Globus pallidus (tissue), 1 donor: ENCODE measurements around the gene KIF5A.
"Not testable (repeated sequence)": the region's sequence is repeated elsewhere in the genome, so short reads cannot be mapped to it uniquely, and the experiment has no call there.

Experiments used
- DNase-seq: peaks from one replicate; pipeline ENCODE4 v3.0.0-alpha.2; 2015; ENCODE audit warnings: low spot score

Gene KIF5A

DNA sequence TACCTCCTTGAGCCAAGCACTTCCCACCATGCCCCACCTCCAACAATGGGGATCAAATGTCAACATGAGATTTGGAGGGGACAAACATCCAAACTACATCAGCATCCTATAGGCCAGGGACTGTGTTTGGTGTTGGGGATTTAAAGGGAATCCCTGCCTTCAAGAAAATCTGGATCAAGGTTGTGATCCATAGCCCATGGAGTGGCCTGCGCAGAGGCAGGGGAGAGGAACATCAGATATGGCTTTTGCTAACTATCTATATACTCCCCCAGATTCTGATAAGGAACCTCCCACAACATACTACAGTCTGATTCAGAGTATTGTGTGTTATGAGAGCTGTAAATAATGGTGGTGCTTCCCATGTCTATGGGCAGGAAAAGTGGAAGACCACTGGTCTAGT lies 5.1 kb downstream of the KIF5A start:
- DNase-seq = no peak

DNA sequence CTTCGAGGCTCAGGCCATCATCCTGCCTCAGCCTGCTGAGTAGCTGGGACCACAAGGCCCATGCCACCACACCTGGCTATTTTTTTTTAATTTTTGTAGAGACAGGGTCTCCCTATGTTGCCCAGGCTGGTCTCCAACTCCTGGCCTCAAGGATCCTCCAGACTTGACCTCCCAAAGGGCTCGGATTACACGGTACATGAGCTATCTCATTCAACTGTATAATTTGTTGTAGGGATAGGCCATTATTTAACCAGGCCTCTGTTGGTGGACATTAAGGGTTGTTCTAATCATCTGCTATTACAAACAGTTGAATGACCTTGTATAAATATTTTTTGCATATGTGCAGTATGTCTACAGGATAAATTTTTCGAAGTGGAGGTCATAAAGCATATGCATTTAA lies 9.0 kb downstream of the KIF5A start:
- DNase-seq = no peak

DNA sequence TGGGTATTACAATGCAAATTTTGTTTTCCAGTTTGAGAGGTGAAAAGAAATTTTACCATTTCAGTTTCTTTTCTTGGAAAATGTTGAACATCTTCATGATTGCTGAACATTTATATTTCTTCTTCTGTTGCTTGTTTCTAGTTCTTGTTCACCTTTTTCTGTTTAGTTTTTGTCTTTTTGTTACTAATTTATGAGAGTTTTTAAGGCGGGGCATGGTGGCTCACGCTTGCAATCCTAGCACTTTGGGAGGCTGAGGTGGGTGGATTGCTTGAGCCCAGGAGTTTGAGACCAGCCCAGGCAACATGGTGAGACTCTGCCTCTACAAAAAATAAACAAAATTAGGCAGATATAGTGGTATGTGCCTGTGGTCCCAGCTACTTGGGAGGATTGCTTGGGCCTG lies 10.7 kb downstream of the KIF5A start:
- DNase-seq = no peak

DNA sequence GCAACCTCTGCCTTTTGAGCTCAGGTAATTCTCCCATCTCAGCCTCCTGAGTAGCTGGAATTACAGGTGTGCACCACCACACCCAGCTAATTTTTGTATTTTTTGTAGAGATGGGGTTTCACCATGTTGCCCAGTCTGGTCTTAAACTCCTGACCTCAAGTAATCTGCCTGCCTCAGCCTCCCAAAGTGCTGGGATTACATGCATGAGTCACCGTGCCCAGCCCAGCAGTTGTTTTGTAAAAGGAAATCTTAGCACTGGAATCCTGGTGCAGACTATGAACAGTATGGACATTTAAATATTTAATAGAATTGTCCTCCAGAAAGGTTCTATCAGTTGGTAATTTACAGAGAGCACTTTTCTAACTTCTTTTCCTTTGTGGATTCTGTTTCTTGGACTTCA lies 11.3 kb downstream of the KIF5A start:
- not testable (repeated sequence) for DNase-seq

DNA sequence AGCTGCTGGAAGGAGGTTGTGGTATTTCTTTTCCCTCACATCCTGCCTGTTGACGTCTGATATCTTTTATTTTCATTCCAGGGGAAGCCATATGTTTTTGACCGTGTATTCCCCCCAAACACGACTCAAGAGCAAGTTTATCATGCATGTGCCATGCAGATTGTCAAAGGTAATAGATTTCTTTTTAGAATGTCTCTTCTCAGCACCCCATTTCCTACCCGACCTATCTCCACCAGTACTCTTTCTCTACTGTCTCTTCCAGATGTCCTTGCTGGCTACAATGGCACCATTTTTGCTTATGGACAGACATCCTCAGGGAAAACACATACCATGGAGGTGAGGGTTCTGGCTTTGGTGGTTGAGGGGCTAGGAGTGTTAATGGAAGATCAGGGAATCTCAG lies 13.5 kb downstream of the KIF5A start:
- no peak for DNase-seq

DNA sequence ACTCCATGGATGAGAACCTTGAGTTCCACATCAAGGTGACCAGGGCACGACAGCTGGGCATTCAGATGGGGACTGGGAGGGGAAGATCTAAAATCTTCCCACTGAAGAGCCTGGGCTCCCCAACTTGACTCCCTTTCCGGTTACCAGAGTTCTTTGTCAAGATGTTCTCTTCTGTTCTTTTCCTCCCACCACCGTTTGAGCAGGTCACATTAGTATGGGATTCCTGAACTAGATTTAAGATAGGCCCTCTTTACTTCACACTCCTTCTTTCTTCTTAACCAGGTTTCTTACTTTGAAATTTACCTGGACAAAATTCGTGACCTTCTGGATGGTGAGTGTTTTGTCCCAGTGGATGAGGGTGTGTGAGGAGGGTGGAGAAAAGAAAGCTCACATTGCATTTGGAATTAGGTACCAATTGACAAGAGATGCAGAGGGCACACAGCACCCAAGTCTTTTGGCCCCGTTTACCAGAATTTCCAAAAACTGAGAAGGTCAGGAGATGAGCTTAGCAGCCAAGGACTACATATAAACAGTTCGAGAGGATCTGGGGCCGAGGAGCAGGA lies 14.4 kb downstream of the KIF5A start:
- DNase-seq = no peak

DNA sequence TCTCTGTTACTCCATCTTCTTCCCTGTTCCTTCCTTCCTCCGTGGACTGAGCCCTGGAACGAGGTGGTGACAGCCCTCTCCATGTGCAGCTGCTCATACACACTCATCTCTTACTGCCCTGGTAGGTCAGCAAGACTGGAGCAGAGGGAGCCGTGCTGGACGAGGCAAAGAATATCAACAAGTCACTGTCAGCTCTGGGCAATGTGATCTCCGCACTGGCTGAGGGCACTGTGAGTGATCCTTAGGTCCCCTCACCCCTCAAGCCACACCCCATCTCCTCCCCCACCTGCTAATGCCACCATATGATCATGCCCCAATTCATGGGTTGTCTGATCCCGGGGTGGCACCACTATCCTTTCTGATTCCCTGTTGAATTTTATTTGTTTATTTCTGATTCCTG lies 19.0 kb downstream of the KIF5A start:
- DNase-seq = no peak

DNA sequence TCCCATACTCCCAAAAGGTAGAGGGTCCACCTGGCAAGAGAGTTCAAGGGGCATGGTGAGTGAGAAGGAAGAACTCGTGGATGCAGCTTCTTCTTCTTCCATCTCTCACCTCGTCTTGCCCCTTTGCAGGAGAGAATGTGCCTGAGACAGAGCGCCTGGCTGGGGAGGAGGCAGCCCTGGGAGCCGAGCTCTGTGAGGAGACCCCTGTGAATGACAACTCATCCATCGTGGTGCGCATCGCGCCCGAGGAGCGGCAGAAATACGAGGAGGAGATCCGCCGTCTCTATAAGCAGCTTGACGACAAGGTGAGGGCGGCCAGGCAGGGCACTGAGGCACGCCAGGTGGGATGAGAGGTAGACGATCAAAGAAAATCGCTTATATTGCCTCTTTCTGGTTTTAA lies 20.0 kb downstream of the KIF5A start:
- no peak for DNase-seq

DNA sequence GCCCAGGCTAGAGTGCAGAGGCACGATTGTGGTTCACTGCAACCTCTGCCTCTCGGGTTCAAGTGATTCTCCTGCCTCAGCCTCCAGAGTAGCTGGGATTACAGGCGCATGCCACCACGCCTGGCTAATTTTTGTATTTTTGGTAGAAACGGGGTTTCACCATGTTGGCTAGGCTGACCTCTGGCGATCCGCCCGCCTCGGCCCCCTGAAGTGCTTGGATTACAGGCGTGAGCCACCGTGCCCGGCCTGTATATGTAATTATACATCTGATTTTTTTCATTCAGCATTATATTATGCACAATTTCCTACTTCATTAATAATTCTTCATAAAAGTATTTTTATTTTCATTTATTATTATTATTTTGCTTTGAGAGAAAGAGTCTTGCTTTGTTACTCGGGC lies 20.6 kb downstream of the KIF5A start:
- DNase-seq = not testable (repeated sequence)

DNA sequence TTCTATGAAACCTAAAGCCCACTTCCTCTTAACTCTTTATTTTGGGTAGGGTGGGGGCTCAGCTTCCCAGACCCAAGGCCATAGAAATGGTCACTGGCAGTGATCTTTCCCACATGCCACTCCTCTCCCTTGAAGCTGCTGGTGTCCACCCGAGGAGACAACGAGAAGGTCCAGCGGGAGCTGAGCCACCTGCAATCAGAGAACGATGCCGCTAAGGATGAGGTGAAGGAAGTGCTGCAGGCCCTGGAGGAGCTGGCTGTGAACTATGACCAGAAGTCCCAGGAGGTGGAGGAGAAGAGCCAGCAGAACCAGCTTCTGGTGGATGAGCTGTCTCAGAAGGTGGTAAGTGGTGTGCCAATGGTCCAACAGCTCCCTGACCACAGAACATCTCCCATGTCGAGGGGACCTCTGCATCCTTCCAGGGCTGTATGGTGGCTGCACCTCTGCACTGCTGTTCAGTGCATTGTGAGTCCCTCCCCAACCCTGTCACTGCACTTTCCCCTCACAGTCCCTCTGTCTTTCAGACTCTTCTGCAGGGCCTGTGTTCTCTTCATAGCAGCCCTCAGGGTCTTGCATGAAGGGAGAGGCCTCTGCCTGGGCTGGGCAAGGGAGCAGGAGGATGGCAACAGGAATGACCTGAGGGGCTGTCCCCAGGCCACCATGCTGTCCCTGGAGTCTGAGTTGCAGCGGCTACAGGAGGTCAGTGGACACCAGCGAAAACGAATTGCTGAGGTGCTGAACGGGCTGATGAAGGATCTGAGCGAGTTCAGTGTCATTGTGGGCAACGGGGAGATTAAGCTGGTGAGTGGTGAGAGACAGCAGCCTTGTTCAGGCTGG lies 22.3 kb downstream of the KIF5A start:
- DNase-seq = no peak

DNA sequence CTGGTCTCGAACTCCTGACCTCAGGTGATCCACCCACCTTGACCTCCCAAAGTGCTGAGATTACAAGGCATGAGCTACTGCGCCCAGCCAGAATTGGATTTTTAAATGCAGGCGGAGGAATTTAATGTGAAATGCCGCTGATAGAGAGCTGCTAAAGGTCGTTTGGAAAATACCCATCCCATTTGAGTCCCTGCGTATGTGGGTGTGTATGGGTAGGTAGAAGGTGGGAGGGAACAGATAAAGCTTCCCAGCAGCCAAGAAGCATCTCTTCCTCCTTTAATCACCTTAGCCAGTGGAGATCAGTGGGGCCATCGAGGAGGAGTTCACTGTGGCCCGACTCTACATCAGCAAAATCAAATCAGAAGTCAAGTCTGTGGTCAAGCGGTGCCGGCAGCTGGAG lies 25.0 kb downstream of the KIF5A start:
- no peak for DNase-seq

DNA sequence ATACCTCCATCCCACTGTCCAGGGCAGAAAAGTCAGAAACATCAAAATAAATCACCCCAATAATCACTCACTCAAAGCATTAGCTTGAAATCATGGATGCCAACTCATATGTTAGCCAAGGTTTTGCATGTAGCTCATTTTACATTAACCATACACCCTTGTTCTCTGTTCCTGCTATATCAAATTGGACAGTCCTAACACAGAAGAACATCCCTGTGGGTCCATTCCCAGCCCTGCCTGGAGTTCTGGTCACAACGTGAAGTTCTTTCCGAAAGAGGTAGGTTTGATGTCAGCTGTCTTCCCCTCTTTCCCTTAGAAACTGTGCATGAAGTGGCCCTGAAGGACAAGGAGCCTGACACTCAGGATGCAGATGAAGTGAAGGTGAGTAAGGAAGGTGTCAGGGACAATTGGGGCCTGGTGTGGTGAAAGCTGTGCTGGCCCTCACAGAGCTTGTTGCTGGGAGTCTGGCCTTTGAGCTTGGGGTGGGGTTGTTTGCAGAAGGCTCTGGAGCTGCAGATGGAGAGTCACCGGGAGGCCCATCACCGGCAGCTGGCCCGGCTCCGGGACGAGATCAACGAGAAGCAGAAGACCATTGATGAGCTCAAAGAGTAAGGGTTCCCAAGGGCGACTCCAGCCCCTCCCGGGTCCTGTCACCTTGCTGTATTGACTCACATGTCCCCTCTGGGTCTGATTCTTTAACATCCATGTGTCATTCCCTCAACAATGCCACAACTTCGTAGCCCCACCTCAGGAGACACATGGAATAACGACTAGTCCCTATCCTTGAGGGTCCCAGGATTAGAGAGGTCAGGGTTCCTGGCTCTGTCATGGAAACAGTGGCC lies 26.1 kb downstream of the KIF5A start:
- no peak for DNase-seq

DNA sequence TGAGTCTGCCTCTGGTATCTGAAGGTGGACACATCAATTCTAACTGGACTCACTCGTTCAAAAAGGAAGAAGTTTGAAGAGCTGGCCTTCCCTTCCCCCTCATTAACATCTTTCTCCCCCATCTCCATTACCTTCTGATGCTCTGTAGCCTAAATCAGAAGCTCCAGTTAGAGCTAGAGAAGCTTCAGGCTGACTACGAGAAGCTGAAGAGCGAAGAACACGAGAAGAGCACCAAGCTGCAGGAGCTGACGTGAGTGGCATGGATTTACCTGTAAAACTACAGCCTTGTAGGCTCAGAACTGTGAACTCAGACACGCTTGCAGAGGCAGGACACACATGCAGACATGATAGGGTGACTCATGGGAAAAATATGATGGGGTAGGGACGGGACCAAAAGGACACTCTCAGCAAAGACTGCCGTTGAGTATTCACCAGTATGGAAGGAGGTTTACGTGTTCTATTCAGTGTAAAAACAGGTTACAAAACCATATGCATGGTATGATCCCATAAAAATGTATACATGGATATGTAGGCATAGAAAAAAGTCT lies 26.8 kb downstream of the KIF5A start:
- DNase-seq = no peak

DNA sequence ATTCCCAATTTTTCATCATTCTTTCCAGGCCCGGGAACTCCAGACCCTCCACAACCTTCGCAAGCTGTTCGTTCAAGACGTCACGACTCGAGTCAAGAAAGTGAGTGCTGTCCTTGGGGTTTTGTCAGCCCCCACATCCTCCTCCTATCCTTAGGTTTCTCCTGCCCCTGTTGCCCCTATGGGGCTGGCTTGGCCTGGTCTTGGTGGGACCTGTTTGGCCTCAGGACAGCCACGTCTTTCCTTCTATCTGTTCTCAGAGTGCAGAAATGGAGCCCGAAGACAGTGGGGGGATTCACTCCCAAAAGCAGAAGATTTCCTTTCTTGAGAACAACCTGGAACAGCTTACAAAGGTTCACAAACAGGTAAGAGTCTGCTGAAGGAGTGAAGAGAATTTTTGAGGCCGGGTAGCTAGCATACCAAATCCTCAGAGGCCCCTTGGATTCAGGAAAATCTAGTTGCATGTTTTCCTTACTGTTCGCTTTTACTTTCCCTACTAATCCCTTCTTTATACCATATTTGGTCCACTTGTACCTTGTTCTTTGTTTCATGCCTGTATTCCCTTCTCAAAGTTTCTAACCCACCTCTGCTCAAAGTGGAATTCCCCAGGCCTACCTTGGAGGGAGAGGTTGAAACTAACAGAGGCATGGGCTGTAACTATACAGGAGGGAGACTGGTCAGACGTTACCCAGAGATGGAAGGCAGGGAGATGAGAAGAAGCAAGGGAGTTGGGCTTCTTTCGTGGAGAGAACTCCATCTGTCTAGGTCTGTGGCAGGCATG lies 28.3 kb downstream of the KIF5A start:
- no peak for DNase-seq

DNA sequence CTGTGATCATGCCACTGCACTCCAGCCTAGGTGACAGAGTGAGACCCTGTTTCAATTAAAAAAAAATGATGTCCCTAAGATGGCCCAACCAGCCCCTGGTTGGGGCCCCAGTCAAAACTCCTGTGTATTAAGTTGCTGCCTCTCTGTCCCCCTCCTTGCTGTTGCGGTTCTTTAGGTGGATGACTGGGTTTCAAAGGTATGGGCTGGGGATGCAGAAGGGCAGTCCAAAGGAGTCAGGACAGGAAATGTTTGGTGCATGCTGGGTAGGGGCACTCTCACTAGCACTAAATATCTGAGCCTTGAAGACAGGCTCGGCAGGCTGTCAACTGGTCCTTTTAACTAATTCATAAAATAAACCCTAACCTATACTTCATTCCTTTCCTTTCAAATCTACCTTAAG lies 29.2 kb downstream of the KIF5A start:
- DNase-seq = no peak

DNA sequence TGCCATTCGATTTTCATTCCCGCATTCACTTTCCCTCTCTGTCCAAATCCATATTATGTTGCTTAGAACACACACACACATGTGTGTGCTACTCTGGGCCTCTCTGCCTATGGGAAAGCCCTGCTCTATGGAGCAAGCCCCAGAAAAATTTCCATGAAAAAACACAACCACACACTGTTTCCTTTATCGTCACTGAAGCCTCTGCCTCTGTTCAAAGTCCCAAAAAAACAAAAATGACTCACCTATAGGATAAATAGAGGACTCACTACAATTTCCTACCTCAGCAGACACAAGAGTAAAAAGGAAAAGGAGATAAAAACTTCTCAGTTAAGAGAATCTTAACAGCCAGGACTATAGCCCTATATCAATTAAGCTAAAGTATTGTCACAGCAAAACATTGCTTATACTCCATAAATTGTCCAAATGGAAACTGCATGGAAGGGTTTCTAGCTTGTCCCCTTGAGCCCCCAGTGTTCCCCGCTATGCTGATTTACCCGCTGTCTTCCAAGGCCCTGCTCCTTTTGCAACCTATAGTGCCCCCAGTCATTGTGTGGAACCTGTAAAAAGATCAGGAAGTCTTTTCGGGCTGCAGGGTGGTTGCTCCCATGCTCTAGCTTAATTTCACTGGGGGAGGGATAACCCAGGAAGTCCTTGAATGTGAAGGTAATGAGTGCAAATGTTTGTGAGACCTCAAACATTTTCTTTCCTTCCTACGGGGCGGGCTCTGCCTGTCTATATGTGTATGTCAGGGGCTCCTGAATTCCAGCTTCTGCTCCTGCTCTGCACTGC lies 30.0 kb downstream of the KIF5A start:
- DNase-seq = no peak

DNA sequence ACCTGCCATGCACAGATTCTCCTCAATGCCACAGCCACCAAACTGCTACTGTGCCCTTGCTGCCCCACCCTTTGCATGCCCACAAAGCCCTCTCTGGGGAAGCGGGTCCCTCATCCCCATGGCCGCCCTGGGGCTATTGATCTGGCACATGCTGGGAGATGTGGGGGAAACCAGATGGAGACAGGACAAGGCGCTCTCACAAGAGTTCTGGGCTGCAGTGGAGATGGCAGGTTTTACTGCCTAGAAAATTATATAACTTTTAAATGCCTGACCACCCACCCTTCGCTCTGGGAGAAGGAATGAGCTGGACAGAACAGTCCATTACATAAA lies 30.6 kb downstream of the KIF5A start:
- DNase-seq = no peak

DNA sequence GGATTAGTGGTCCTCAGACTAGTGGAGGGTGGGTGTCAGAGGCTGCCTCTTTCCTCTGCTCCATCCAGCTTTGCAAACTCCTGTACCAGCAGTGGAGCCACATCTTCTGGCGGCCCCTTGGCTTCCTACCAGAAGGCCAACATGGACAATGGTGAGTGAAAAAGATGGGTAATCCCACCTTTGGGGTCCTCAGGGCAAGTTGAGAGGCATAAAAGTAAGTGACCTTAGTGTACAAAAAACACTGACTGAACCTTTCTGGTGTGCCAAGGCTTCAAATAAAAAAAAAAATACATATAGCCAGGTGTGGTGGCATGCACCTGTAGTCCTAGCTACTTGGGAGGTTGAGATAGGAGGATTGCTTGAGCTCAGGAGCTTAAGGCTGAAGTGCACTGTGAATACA lies 32.0 kb downstream of the KIF5A start:
- DNase-seq = no peak

DNA sequence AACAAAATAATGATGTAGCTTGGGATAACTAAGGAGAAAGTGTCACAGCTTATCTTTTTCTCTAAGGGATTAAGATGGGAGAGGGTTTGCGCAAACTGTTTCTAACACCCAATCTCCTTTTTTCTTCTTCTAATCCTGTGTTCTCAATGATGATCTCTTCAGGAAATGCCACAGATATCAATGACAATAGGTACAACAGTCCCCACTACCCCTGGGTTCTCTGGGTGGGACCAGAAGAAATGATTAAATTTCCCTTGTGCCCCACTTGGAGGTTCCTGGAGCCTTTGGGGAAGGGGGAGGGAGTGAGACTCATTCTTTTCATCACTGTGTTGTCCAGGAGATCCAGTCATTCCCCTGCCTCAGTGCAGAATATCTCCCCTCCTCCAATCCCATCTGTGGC lies 32.6 kb downstream of the KIF5A start:
- no peak for DNase-seq

DNA sequence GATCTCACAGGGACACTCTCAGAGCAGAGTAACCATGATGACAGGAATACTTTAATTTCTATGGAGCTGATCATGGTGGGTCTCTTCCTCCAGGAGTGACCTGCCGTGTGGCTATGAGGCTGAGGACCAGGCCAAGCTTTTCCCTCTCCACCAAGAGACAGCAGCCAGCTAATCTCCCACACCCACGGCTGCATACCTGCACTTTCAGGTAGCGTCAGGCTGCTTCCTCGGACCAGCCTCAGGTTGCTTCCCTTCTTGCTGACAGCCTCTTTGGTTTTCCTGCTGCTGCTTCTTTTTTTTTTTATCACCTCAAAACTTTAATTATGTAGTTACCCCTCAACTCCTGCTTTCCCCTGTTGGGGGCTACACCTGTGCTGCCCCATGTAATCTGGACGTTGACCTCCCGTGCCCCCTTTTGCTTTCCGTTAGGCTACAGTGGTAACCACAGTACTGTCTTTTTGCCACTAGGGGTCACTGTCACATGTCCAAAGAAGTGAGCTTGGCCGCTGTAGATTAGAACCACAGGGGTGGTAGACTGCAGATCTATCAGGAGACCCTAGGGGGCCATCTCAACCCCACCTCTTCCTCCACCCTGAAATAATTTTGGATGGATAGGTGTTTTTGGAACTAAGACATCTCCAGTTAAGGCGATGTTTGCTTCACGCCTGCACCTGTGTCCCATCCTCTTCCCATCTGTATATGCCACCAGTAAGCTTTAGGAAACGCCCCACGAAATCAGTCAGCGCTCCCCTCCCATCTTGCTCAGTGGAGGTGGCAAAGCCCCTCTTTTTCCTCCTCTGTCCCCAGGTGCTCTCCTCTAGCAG lies 33.4 kb downstream of the KIF5A start:
- peak; percentile 69 for DNase-seq
